ENCODE results near the gene SPCS2.

- no peak for TF ChIP-seq ESRRA (IDR thresholded peaks at IDR 0.05; ENCODE audit: borderline replicate concordance, low read length)
- TF ChIP-seq, protein P1, sequence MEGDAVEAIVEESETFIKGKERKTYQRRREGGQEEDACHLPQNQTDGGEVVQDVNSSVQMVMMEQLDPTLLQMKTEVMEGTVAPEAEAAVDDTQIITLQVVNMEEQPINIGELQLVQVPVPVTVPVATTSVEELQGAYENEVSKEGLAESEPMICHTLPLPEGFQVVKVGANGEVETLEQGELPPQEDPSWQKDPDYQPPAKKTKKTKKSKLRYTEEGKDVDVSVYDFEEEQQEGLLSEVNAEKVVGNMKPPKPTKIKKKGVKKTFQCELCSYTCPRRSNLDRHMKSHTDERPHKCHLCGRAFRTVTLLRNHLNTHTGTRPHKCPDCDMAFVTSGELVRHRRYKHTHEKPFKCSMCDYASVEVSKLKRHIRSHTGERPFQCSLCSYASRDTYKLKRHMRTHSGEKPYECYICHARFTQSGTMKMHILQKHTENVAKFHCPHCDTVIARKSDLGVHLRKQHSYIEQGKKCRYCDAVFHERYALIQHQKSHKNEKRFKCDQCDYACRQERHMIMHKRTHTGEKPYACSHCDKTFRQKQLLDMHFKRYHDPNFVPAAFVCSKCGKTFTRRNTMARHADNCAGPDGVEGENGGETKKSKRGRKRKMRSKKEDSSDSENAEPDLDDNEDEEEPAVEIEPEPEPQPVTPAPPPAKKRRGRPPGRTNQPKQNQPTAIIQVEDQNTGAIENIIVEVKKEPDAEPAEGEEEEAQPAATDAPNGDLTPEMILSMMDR (IDR thresholded peaks at IDR 0.05), result no peak
- TF ChIP-seq REST (IDR thresholded peaks at IDR 0.05), result no peak
- TF ChIP-seq JUN (IDR thresholded peaks at IDR 0.05), result no peak
- no peak for TF ChIP-seq POLR2A (IDR thresholded peaks at IDR 0.05; ENCODE audit: low read length)
- no peak for TF ChIP-seq EP300 (IDR thresholded peaks at IDR 0.05)
- no peak for TF ChIP-seq CHD2 (IDR thresholded peaks at IDR 0.05; ENCODE audit: low read length, partially characterized antibody)
- TF ChIP-seq PBX3 (IDR thresholded peaks at IDR 0.05), result no peak
- TF ChIP-seq RCOR1 (IDR thresholded peaks at IDR 0.05; ENCODE audit: low read depth, low read length), result no peak
- TF ChIP-seq, protein P2, sequence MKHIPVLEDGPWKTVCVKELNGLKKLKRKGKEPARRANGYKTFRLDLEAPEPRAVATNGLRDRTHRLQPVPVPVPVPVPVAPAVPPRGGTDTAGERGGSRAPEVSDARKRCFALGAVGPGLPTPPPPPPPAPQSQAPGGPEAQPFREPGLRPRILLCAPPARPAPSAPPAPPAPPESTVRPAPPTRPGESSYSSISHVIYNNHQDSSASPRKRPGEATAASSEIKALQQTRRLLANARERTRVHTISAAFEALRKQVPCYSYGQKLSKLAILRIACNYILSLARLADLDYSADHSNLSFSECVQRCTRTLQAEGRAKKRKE (CRISPR knock-in tag; IDR thresholded peaks at IDR 0.05; ENCODE audit: low read depth), result no peak
- TF ChIP-seq ZFP36 (IDR thresholded peaks at IDR 0.05; ENCODE audit: borderline replicate concordance, partially characterized antibody), result no peak
- no peak for TF ChIP-seq HOXA7 (CRISPR knock-in tag; IDR thresholded peaks at IDR 0.05)
- TF ChIP-seq EHMT2 (IDR thresholded peaks at IDR 0.05; ENCODE audit: low read depth), result no peak
Observed at GRCh38 chr11:75013051-75013450, 64.0 kb downstream of the SPCS2 start.
